NCI-H2107 treated with DMSO at 0.1 percent for 48 hours (cell line): ENCODE measurements around the gene POLDIP2.
"Not testable (repeated sequence)": the region's sequence is repeated elsewhere in the genome, so short reads cannot be mapped to it uniquely, and the experiment has no call there.

Experiments used
- DNase-seq: peaks from one replicate; lab custom pipeline; 2025; ENCODE audit not compliant: unreplicated experiment; lab: John Stamatoyannopoulos, UW

POLDIP2 gene

DNA sequence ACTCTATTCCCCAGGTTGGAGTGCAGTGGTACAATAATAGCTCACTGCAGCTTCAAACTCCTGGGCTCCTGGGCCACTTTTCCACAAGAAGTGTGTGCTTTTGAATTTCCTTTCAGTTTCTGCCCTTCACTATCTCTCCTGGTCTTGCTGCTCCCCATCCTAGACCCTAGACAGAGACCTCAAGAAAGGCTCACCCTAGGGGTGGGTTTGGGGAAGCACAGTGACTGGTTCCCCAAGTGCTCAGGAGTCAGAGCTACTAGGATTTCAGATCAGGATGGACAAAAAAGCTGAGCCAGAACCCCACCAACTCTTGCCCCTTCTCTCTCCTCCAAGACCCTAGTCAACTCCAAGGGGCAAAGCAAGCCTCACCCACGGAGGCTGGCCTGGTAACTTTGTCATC lies 9.3 kb upstream of the POLDIP2 start:
- no peak for DNase-seq

DNA sequence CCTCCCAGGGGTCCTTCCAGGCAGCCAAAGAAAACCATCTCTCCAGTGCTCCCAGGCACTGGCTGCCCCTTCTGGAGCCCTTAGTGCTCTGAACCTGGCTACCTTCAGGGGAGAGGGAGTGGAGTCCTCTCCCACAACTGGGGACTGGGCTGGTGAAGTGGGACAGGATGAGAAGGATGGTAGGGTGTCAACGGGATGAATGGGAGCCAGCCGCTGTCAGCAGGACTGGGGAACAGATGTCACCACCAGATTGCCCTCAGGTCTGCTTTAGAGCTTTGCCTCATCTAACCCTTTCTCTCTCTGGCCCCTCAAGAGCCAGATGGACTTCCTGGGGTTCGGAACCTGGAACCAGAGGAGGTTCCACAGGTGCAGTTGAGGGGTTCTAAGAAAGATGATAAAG lies 8.2 kb upstream of the POLDIP2 start:
- no peak for DNase-seq

DNA sequence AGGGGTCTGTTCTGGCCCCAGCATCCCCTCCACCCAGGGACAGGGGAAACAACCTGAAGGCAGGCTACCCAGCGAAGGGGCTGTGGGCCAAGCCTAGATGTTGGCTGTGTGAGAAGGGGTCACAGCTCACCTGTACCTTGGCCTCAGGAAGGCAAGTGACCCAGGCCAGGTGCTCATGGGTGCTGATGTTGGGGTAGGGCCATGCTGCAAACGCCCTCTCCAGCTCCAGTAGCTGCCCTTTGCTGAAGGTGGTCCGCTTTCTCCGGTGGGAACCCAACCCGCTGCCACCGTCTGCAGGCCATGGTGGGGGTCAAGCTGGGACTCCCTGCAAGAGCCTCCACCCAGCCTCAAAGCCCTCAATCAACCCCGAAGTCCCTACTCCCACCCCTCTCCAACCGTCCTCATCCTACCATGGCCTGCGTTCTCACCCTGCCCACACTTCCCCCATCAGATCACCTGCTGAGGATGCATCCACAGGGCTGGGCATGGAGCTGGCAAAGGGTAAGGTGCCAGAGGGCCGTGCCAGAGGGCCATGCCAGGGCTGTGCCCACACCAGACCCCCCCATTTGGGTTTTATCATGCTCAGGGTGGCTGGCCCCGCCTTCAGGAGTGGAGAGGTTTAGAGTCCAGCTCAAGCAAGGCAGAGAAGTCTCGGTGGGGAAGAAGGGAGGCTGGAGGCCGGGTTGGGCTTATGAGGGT lies 7.5 kb upstream of the POLDIP2 start, which contains the start of gene SEBOX:
SEBOX (minus strand) TSS at position 535 of the 699 bp plus-strand sequence; CDS start at position 487, 48 bp downstream.
- no peak for DNase-seq

DNA sequence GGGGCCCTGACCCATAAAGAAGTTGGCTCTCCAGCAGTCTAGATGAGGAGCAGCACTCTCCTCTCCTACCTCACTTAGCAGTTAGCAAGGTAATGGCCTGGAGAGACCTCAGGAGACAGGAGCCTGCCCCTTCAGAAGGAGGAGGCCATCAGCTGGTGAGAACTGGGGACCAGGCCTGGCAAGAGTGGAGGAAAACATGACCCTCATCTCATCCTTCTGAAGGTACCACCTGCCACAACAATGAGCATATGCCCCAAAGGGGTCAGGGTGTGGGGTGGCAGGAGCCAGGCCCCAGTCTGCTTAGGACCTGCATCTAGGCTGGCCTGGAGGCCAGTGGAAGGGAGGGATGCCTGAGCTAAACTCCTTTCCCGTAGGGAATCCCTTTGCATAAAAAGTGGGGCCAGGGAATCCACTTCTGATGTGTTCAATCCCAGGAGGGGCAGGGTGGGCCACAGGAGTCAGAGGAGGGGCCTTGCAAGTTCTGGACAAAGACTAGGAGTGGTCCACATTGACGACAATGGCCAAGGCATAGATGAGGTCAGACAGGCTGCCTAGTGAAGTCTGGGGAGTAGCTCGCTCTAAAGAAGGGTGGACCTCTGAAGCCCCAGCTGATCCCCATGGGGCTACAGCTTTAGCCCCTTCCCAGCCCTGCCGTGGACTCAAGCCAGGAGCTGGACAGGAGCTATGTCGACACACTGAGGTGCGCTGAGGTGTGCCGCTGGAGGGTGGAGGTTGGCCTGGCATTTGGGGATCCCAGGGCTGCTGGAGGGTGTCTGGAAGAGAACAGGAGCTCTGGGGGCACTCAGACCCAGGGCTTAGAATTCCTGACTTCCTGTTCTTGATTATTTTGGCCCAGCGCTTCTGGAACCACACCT lies 6.7 kb upstream of the POLDIP2 start:
- no peak for DNase-seq

DNA sequence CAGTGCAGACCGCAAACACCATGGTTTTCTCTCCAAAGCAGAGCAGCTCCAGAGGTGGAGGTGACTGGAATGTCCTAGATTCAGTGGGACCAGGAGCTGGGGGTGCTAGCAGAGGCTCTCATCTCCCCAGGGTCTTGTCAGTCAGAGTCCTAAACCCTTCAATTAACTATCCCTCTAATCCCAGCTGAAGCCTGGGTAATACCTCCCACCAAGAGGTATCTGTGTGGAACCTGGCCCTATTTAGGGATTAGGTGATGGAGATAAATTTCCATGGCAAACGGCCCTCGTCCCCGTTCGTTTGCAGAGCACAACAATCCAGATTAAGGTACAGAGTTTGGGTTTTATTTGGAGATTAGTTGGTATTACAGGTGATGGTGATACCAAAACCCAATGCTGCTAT lies 5.9 kb upstream of the POLDIP2 start:
- DNase-seq: no peak

DNA sequence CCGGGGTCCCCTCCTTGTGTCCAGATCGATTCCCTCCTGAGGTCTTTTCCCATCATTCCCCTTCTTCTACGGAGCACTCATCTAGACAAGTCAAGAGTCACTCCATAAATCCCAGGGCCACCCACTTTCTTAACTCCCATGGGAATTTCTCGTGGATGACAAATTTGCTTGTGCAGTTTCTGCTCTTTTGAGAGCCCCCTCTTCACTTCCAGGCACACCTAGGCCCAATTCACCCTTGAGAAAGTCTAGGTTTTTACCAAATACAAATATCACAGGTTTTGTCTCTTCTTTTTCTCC lies 522 bp upstream of the POLDIP2 start:
- DNase-seq: no peak

DNA sequence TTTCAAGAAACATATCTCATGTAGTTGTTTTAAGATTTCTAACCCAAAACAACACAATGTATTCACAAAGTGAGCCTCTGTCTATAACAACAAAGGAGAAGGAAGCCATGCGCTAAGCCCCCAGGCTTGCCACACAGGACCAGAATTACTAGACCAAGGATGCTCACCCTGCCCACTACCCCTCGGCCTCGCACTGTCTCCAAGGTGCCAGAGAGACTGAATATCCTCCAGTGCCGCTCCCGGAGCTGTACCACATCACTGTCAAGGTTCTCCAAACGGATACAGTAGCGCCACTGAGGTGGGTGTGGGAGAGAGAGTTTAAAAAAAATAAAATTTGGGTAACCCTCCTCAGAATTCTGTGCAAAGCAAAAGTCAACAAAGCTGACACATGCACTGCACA lies 7.1 kb downstream of the POLDIP2 start:
- DNase-seq: no peak

DNA sequence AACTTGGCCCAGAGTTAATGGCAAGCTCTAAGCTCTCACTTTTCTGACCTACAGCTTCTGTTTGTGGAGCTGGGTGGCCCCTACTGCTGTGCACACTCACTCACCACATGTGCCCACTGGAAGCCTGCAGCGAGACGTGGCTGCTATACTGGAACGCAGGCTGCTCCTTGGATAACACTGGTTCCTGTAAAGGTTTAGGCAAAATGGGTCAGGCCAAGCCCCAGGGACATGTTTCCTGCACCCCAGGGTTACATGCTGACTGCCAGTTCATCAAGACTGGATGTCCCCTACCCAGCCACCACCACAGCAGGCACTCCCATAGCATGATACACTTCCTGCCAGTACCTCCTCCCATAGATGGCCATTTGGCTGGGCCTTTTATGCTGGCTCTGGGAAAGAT lies 8.3 kb downstream of the POLDIP2 start:
- no peak for DNase-seq

DNA sequence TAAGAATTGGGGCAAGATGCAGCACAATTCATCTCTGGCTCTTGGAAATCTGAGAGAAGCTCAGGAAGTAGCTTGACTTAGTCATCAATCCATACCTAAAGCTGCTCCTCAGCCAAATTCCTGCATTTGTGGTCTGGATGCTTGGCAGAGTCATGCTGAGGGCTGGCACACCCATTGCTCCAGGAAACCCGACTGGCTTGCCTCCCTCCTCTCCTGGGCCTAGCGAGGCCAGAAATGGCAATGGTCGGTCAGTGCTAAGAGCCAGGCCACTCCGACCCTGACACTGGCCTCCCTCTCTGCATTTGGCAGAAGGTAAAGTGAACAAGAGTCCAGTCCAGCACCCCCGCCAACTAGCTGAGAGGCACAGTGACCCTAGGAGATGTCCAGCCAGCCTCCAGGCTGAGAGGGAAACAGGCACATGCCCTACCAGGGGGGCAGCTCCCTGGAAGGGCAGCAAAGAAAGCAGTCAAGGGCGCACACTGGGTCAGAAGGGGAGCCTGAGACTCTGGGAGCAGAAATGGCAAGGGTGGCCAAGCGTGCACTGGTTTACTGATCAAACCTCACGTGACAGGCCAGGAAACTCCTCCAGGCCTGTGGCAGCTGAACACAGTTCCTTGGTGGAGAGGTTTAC lies 10.0 kb downstream of the POLDIP2 start:
- DNase-seq: no peak

DNA sequence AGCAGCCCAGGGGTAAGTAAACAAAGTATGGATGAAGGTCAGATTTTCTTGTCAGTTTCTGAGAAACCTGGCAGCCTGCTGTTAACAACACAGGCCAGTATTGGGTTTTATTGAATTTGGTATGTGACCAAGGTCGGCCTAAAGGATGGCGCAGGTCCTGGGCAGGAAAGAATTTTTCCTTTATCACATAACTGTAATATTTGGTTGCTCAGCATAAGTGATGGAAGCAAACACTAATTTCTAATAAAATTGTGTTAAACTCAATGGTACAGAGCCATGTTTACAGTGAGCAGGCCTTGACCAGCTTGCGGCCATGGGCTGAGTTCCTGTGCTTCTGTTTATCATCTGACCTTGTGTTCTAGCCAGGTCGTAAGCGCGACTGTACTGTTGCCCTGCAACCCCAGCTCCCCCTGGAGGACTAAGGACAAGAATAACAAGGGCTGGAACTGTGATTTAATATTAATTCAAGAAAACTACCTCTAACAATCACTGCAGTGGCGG lies 10.5 kb downstream of the POLDIP2 start:
- no peak for DNase-seq

DNA sequence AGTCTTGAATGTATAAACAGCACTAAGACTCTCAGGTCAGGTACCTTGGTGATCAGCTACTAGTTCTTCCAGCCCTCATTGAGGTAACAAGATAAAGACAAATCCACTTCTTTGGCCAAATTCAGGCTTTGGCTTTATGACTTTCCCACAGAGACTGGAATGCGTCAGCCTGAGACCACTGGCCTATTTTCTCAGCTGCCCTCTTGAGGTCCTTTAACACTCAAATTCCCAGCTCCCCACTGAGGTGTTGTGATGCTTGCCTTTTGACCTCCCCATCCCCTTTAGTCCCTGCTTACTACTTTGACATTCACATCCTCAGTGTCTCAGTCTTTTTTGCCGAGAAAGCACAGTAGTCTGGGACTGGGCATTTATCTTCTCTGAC lies 11.1 kb downstream of the POLDIP2 start:
- DNase-seq: no peak

DNA sequence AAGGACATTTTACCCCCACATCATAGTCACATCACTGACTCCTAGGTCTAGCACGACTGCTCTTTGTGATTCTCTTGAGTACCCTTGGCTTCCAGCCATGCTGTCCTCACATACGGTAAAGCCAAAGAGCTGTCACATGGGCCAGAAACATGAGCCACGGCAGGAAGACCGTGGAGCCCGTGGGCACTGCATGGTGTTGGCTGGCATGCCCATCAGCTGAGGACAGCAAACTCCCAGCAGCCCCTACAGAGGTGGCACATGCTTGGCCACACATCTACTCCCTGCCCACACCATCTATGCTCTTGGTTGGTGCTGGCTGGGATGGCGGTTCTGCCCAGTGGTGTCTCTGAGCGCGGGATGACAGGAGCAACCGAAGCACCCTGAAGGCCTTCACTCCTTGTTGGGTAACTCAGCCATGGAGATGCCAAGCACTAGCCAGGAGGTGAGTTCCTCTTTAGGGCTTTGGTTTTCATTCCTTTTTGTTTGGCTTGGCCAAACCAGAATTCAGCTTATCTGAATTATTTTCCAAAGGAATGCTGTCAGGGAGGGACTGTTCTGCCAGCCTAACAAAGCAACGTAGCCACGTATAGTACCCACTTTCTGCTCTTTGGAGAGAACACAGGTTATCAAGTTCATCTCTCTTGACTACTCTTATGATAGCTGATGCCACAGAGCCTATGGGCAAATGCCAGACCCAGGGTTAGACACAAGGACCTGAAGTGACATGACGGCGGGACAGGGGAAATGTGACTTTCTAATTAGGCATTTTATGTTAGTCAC lies 11.7 kb downstream of the POLDIP2 start:
- DNase-seq: peak; percentile 24

DNA sequence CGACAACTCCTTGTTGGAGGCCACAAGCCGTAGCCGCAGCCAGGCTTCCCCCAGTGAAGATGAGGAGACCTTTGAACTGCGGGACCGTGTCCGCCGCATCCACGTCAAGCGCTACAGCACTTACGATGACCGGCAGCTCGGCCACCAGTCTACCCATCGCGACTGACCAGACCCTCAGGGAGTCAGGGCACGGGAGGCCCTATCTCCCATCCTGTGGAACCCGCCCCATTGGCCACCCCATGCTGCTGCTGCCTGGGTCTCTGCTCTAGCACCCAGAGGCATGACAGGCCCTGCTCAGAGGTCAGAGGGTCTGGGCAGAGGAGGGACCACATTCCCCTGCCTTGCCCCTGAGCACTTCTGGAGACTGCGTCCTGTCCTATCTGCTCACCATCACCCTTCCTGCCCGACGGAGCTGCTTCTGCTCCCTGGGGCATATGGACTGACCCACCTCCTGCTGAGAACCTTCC lies 12.9 kb downstream of the POLDIP2 start:
- DNase-seq: no peak

DNA sequence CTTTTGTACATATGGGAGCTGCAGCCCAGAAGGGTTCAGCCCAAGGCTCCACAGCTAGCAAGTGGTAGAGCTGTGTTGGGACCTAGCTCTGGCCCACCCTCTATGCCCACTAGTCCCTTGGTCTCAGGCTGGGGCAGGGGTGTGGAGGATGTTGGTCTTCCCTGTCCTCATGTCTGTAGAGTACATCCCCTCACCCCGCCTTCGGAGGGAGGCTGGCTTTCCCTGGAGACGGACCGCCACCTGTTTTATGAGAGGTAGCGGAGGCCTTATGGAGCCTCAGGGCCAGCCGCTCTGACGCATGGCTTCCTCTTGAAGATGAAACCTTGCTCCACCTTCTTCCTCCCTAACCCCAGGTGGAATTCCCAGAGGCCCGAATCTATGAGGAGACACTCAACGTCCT lies 13.3 kb downstream of the POLDIP2 start:
- no peak for DNase-seq

DNA sequence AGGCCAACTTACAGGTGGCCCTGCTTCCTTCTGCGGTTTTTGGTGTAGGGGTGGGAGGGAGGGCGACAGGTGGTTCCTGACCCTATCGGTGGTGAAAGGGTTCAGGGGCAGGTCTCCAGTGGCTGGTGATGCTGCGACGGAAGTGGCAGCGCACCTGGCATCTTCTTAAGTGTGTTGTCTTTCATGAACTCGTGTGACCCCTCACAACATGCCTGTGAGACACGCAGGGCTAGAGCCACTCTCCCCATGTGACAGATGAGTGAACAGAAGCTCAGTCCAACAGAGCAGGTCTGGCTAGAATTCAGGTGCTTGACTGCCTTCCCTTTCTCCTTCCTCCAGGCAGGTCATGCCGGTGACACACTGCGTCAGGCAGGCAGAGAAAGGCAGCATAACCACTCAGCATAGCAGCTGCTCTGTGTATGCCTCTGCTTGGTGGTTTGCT lies 13.8 kb downstream of the POLDIP2 start:
- no peak for DNase-seq

DNA sequence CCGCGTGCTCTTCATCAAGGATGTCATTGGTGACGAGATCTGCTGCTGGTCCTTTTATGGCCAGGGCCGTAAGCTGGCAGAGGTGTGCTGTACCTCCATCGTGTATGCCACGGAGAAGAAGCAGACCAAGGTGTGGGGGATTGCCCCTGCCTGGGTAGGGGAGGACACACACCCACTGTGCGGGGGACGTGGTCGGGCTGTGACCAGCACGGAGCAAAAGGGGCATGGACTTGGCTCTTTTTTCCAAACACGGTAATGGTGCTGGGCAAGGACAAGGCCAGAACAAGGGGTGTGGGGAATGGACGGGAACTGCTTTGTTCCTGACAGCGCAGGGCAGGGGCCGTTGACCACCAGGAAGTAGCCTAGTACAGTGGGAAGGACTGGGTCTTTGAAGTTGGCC lies 15.0 kb downstream of the POLDIP2 start:
- no peak for DNase-seq

DNA sequence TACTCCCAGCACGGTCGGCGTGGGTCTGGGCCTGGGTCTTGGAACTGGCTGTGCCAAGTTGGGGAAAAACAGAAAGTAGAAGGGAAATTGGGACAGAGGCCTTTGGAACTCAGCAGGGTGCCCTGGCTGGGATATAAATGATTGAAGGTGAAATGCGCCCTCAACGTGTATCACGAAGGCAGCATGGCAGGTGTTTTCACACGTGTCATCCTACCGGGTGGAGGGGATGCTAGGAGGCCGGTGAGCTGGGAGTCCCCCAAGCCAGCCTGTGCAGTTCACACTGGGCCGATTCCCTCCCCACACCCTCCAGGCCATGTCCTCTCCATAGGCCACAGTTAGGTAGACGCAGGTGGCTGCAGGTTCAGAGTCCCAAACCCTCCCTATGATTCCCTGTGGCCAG lies 15.8 kb downstream of the POLDIP2 start:
- no peak for DNase-seq

DNA sequence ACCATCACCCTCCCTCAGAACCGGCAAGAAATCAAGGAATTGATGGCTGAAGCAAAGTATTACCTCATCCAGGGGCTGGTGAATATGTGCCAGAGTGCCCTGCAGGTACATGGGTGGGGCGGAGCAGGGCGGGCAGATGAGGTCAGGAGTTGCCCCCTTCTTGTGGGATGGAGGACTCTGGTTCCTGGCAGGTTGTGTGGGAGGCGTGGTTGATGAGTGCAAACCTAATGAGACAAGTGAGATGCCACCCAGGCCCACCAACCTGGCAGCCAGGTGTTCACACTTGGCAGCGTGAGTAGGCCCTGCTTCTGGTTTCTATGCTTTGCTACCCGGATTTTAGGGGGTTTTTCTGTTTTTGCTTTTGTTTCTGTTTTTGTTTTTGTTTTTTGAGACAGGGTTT lies 17.0 kb downstream of the POLDIP2 start:
- DNase-seq: no peak

DNA sequence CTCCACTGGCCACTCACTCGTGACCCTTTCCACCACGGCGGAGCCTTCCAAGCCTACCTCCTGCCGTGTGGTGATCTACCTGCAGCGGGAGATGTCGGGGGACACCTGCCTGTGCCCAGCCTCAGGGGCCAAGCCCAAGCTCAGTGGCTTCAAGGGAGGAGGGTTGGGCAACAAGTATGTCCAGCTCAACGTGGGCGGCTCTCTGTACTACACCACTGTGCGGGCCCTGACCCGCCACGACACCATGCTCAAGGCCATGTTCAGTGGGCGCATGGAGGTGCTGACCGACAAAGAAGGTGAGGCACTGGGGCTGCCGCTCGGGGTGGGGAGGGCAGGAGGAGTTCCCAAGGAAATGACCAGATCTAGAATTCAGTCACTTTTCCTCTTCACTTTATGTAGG lies 17.9 kb downstream of the POLDIP2 start:
- no peak for DNase-seq

DNA sequence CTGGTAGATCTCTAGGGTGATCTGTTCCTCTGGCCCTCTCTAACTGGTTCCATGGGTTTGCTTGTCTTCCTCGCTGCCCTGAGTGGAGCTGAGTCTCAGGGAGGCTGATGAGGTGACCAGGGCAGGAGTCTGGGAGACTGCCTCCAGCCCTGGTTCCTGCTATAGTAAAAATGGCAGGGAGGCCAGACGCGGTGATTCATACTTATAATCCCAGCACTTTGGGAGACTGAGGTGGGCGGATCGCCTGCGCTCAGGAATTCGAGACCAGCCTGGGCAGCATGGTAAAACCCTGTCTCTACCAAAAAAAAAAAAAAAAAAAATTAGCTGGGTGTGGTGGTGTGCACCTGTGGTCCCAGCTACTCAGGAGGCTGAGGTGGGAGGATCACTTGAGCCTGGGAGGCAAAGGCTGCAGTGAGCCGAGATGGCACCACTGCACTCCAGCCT lies 18.5 kb downstream of the POLDIP2 start:
- DNase-seq: not testable (repeated sequence)
